Measurements from ENCODE around the gene HIRA.

DNA sequence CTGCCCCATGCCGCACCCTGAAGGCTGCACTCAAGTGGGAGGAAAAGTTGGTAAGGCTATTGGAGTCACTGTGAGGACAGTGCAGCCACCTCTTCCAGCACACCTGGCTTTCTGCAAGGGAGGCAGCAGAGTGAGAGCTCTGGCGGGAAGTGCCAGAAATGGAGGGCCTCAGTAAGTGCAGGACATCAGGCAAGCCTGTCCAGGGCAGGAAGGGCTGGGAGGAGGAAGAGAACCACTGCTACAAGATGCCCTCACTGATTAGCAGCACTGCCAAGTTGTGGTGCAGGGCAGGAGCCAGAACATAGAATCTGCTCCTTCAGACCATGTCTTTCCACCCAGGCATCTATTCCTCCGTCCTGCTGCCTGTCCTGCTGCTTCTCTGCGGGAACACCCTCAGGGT is 78.8 kb downstream of the HIRA start:
- TF ChIP-seq MAX (CRISPR knock-in tag; IDR thresholded peaks at IDR 0.05) (no peak), NFYB (CRISPR knock-in tag; conservative IDR thresholded peaks at IDR 0.05; ENCODE audit: low read depth) (no peak), FOXP1 (CRISPR knock-in tag; IDR thresholded peaks at IDR 0.05; ENCODE audit: borderline replicate concordance) (no peak), E2F1 (CRISPR knock-in tag; IDR thresholded peaks at IDR 0.05) (no peak), RELA (CRISPR knock-in tag; IDR thresholded peaks at IDR 0.05; ENCODE audit: borderline replicate concordance) (no peak), SMAD3 (CRISPR knock-in tag; IDR thresholded peaks at IDR 0.05; ENCODE audit: borderline replicate concordance) (no peak), ZNF121 (CRISPR knock-in tag; IDR thresholded peaks at IDR 0.05) (no peak), NR3C1 (CRISPR knock-in tag; conservative IDR thresholded peaks at IDR 0.05; ENCODE audit: low read depth) (no peak), TEAD1 (CRISPR knock-in tag; IDR thresholded peaks at IDR 0.05) (no peak)
- TF ChIP-seq, protein P1, sequence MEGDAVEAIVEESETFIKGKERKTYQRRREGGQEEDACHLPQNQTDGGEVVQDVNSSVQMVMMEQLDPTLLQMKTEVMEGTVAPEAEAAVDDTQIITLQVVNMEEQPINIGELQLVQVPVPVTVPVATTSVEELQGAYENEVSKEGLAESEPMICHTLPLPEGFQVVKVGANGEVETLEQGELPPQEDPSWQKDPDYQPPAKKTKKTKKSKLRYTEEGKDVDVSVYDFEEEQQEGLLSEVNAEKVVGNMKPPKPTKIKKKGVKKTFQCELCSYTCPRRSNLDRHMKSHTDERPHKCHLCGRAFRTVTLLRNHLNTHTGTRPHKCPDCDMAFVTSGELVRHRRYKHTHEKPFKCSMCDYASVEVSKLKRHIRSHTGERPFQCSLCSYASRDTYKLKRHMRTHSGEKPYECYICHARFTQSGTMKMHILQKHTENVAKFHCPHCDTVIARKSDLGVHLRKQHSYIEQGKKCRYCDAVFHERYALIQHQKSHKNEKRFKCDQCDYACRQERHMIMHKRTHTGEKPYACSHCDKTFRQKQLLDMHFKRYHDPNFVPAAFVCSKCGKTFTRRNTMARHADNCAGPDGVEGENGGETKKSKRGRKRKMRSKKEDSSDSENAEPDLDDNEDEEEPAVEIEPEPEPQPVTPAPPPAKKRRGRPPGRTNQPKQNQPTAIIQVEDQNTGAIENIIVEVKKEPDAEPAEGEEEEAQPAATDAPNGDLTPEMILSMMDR (IDR thresholded peaks at IDR 0.05): no peak
- TF ChIP-seq, protein P2, sequence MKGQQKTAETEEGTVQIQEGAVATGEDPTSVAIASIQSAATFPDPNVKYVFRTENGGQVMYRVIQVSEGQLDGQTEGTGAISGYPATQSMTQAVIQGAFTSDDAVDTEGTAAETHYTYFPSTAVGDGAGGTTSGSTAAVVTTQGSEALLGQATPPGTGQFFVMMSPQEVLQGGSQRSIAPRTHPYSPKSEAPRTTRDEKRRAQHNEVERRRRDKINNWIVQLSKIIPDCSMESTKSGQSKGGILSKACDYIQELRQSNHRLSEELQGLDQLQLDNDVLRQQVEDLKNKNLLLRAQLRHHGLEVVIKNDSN (CRISPR knock-in tag; IDR thresholded peaks at IDR 0.05): no peak
